ENCODE measurements around the gene TUSC2.
"Not testable (repeated sequence)": the region's sequence is repeated elsewhere in the genome, so short reads cannot be mapped to it uniquely, and the experiment has no call there.

TUSC2 gene

GRCh38 chr3:50317300-50317699 lies 10.7 kb downstream of the TUSC2 start:
- DNase-seq (ENCODE audit: low spot score) = no peak

- no peak for DNase-seq (ENCODE audit: low spot score)
These were observed 11.3 kb downstream of the TUSC2 start for GRCh38 chr3:50316657-50317242.

- no peak for DNase-seq (ENCODE audit: low spot score)
These were observed 13.2 kb downstream of the TUSC2 start for GRCh38 chr3:50314816-50315215.

GRCh38 chr3:50314342-50314741 lies 13.7 kb downstream of the TUSC2 start:
- no peak for DNase-seq (ENCODE audit: low spot score)

GRCh38 chr3:50312041-50312440 lies 16.0 kb downstream of the TUSC2 start:
- not testable (repeated sequence) for DNase-seq (ENCODE audit: low spot score)

- no peak for DNase-seq (ENCODE audit: low spot score)
These were observed 23.4 kb downstream of the TUSC2 start for GRCh38 chr3:50304601-50305000.

GRCh38 chr3:50303013-50303815 lies 24.8 kb downstream of the TUSC2 start, which contains the start of gene HYAL1:
Gene HYAL1, minus strand, starts transcription at chr3:50303574. Its CDS starts 618 bp downstream, at chr3:50302956.
- DNase-seq (ENCODE audit: low spot score) = peak; percentile 66

GRCh38 chr3:50302095-50303012 lies 25.7 kb downstream of the TUSC2 start:
- DNase-seq (ENCODE audit: low spot score) = no peak

GRCh38 chr3:50300681-50301254 lies 27.3 kb downstream of the TUSC2 start:
- DNase-seq (ENCODE audit: low spot score) = no peak

GRCh38 chr3:50299929-50300680 lies 27.9 kb downstream of the TUSC2 start:
- DNase-seq (ENCODE audit: low spot score) = peak; percentile 69

GRCh38 chr3:50299638-50299928 lies 28.4 kb downstream of the TUSC2 start:
- DNase-seq (ENCODE audit: low spot score) = no peak

GRCh38 chr3:50298836-50299637 lies 29.0 kb downstream of the TUSC2 start, which contains the start of the genes HYAL3 and NAA80:
Gene HYAL3, minus strand, starts transcription at chr3:50299405. Its CDS starts 3,803 bp downstream, at chr3:50295602.
Gene NAA80, minus strand, starts transcription at chr3:50299405. Its CDS starts 1,942 bp downstream, at chr3:50297463.
- DNase-seq (ENCODE audit: low spot score) = peak; percentile 100

- peak; percentile 46 for DNase-seq (ENCODE audit: low spot score)
These were observed 29.9 kb downstream of the TUSC2 start for GRCh38 chr3:50297896-50298725.

- no peak for DNase-seq (ENCODE audit: low spot score)
These were observed 30.6 kb downstream of the TUSC2 start for GRCh38 chr3:50297384-50297775.

- DNase-seq (ENCODE audit: low spot score) = no peak
These were observed 31.2 kb downstream of the TUSC2 start for GRCh38 chr3:50296721-50297383.

GRCh38 chr3:50295553-50296431 lies 32.2 kb downstream of the TUSC2 start:
- no peak for DNase-seq (ENCODE audit: low spot score)

GRCh38 chr3:50294492-50295403 lies 33.3 kb downstream of the TUSC2 start:
- DNase-seq (ENCODE audit: low spot score) = no peak
